H1 (cell line): ENCODE measurements around the gene ZBTB7A. TPM values are rescaled to one million over a fixed set of nuclear protein-coding genes. Genes with fewer than 3 reads are reported as not detected.

Experiments used
- CBX5 ChIP-seq: fragments of 300-800, 300-1000 bp; sonication (generic); IDR thresholded peaks from 2 replicates; pipeline ENCODE4 v1.7.1; 2016; ENCODE audit warnings: antibody characterized with exemption, low read length, low read depth
- RFX5 ChIP-seq: IDR thresholded peaks from 2 replicates; pipeline ENCODE4 v1.6.1; 2011; ENCODE audit warnings: low read depth, low read length, improper control_type of control experiment, borderline replicate concordance
- polyA plus RNA-seq, 7 experiments: library from polyadenylated mRNA; depleted of rRNA in 3 of 7; stranded (reverse) in 5 of 7; unstranded in 2 of 7; fragments of >200 nt in 5 of 7; fragments of 200-250 nt in 2 of 7; gene quantifications; 1 replicate in 5 of 7; 2 replicates in 1 of 7; 4 replicates in 1 of 7; pipeline versions ENCODE4 v1.2.1 to v1.2.3, GENCODE V29; 2011 to 2013; ENCODE audit warnings: missing spikeins in 2 of 7, mixed read lengths in 2 of 7
- total RNA-seq: library from RNA; stranded (reverse); fragmentation: NEBNext Ultra II Directional; extraction: Animal tissue kit (Norgen Biotek cat#: 25700); gene quantifications from 2 replicates; pipeline ENCODE4 v1.2.1, GENCODE V29; 2021
- TF ChIP-seq, protein P1 (sequence below): fragments of 300-600 bp; sonication (generic); IDR thresholded peaks from 2 replicates; pipeline ENCODE4 v1.7.1; 2012; ENCODE audit warnings: low read length, moderate library complexity, mild to moderate bottlenecking, inconsistent platforms; ENCODE audit not compliant: insufficient replicate concordance

Gene ZBTB7A
- total and polyA plus RNA-seq, 2 of the 8 experiments (the other 6 are each of a cell fraction or from before 2014, with no cell fraction given): 5.6 to 17.8 TPM

- TF ChIP-seq, protein P1, sequence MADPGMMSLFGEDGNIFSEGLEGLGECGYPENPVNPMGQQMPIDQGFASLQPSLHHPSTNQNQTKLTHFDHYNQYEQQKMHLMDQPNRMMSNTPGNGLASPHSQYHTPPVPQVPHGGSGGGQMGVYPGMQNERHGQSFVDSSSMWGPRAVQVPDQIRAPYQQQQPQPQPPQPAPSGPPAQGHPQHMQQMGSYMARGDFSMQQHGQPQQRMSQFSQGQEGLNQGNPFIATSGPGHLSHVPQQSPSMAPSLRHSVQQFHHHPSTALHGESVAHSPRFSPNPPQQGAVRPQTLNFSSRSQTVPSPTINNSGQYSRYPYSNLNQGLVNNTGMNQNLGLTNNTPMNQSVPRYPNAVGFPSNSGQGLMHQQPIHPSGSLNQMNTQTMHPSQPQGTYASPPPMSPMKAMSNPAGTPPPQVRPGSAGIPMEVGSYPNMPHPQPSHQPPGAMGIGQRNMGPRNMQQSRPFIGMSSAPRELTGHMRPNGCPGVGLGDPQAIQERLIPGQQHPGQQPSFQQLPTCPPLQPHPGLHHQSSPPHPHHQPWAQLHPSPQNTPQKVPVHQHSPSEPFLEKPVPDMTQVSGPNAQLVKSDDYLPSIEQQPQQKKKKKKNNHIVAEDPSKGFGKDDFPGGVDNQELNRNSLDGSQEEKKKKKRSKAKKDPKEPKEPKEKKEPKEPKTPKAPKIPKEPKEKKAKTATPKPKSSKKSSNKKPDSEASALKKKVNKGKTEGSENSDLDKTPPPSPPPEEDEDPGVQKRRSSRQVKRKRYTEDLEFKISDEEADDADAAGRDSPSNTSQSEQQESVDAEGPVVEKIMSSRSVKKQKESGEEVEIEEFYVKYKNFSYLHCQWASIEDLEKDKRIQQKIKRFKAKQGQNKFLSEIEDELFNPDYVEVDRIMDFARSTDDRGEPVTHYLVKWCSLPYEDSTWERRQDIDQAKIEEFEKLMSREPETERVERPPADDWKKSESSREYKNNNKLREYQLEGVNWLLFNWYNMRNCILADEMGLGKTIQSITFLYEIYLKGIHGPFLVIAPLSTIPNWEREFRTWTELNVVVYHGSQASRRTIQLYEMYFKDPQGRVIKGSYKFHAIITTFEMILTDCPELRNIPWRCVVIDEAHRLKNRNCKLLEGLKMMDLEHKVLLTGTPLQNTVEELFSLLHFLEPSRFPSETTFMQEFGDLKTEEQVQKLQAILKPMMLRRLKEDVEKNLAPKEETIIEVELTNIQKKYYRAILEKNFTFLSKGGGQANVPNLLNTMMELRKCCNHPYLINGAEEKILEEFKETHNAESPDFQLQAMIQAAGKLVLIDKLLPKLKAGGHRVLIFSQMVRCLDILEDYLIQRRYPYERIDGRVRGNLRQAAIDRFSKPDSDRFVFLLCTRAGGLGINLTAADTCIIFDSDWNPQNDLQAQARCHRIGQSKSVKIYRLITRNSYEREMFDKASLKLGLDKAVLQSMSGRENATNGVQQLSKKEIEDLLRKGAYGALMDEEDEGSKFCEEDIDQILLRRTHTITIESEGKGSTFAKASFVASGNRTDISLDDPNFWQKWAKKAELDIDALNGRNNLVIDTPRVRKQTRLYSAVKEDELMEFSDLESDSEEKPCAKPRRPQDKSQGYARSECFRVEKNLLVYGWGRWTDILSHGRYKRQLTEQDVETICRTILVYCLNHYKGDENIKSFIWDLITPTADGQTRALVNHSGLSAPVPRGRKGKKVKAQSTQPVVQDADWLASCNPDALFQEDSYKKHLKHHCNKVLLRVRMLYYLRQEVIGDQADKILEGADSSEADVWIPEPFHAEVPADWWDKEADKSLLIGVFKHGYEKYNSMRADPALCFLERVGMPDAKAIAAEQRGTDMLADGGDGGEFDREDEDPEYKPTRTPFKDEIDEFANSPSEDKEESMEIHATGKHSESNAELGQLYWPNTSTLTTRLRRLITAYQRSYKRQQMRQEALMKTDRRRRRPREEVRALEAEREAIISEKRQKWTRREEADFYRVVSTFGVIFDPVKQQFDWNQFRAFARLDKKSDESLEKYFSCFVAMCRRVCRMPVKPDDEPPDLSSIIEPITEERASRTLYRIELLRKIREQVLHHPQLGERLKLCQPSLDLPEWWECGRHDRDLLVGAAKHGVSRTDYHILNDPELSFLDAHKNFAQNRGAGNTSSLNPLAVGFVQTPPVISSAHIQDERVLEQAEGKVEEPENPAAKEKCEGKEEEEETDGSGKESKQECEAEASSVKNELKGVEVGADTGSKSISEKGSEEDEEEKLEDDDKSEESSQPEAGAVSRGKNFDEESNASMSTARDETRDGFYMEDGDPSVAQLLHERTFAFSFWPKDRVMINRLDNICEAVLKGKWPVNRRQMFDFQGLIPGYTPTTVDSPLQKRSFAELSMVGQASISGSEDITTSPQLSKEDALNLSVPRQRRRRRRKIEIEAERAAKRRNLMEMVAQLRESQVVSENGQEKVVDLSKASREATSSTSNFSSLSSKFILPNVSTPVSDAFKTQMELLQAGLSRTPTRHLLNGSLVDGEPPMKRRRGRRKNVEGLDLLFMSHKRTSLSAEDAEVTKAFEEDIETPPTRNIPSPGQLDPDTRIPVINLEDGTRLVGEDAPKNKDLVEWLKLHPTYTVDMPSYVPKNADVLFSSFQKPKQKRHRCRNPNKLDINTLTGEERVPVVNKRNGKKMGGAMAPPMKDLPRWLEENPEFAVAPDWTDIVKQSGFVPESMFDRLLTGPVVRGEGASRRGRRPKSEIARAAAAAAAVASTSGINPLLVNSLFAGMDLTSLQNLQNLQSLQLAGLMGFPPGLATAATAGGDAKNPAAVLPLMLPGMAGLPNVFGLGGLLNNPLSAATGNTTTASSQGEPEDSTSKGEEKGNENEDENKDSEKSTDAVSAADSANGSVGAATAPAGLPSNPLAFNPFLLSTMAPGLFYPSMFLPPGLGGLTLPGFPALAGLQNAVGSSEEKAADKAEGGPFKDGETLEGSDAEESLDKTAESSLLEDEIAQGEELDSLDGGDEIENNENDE: no peak
- no peak for TF ChIP-seq CBX5
- no peak for TF ChIP-seq RFX5
Measured at GRCh38 chr19:4095488-4095844, 28.8 kb upstream of the ZBTB7A start (continued).
